Right atrium auricular region (tissue), 2 donors: ENCODE results near the gene ADAMTS14. TPM values are rescaled to one million over a fixed set of nuclear protein-coding genes. Genes with fewer than 3 reads are reported as not detected.

Experiments
- DNase-seq: peaks from one replicate; pipeline ENCODE4 v3.0.0-alpha.2; 2019; ENCODE audit warnings: low spot score
- H3K27ac ChIP-seq, 2 donors: fragments of 200-600 bp; sonication (generic); 1 replicate in 1 of 2; 2 replicates in 1 of 2; pipeline ENCODE4 v1.5.1; 2016 to 2019
- H3K27me3 ChIP-seq, 2 donors: fragments of 200-600 bp; sonication (generic); one replicate each; pipeline versions ENCODE4 v1.5.1 to v1.6.0; 2017 to 2019
- H3K36me3 ChIP-seq: fragments of 200-600 bp; sonication (generic); one replicate; pipeline ENCODE4 v1.5.1; 2016
- H3K4me1 ChIP-seq, 2 donors: fragments of 200-600 bp; sonication (generic); one replicate each; pipeline versions ENCODE4 v1.5.1 to v1.6.0; 2017 to 2019
- H3K4me3 ChIP-seq, 2 donors: fragments of 200-600 bp; sonication (generic); 1 replicate in 1 of 2; 2 replicates in 1 of 2; pipeline ENCODE4 v1.5.1; 2017 to 2019; ENCODE audit warnings: mild to moderate bottlenecking in 1 of 2, moderate library complexity in 1 of 2
- H3K9me3 ChIP-seq, 2 donors: fragments of 200-600 bp; sonication (generic); one replicate each; pipeline ENCODE4 v1.5.1; 2019
- CTCF ChIP-seq, 2 donors: fragments of 200-600 bp; sonication (generic); IDR thresholded peaks; one replicate each; pipeline ENCODE4 v1.5.1; 2019; ENCODE audit warnings: antibody characterized with exemption in 2 of 2
- total RNA-seq, 2 donors: library from RNA; depleted of rRNA; stranded (reverse); fragments of >200 nt; gene quantifications; one replicate each; pipeline ENCODE4 v1.1.0, GENCODE V29; 2016

ADAMTS14 gene
- total RNA-seq, 2 donors from 2014 or later = not detected

GRCh38 chr10:70772627-70773026 is 100.3 kb downstream of the ADAMTS14 start:
- H3K4me3 ChIP-seq = no peak overlapping the region
- no peaks in the 10 kb centered on the region for H3K4me1 ChIP-seq
- H3K27ac ChIP-seq = no peak overlapping the region
- TF ChIP-seq CTCF (IDR thresholded peaks at IDR 0.05) = no peak
- peak; percentile 49 for DNase-seq
- no peaks in the 10 kb centered on the region for H3K27me3 ChIP-seq
- no peaks in the 10 kb centered on the region for H3K9me3 ChIP-seq
- H3K36me3 ChIP-seq = no peaks in the 10 kb centered on the region

- H3K27ac ChIP-seq = no peak overlapping the region
- DNase-seq = no peak
- no peak overlapping the region for H3K4me3 ChIP-seq
- no peaks in the 10 kb centered on the region for H3K9me3 ChIP-seq
- no peak for TF ChIP-seq CTCF (IDR thresholded peaks at IDR 0.05)
- no peaks in the 10 kb centered on the region for H3K27me3 ChIP-seq
- no peaks in the 10 kb centered on the region for H3K4me1 ChIP-seq
- H3K36me3 ChIP-seq = no peaks in the 10 kb centered on the region
These were observed 101.2 kb downstream of the ADAMTS14 start for GRCh38 chr10:70773461-70773860.

GRCh38 chr10:70773965-70774809 is 101.9 kb downstream of the ADAMTS14 start:
- H3K9me3 ChIP-seq = no peaks in the 10 kb centered on the region
- TF ChIP-seq CTCF (IDR thresholded peaks at IDR 0.05) = no peak
- no peaks in the 10 kb centered on the region for H3K4me1 ChIP-seq
- H3K27me3 ChIP-seq = no peaks in the 10 kb centered on the region
- H3K27ac ChIP-seq = no peak overlapping the region
- DNase-seq = peak; percentile 47
- no peak overlapping the region for H3K4me3 ChIP-seq
- H3K36me3 ChIP-seq = no peaks in the 10 kb centered on the region

- Histone ChIP-seq H3K9me3 (no peaks in the 10 kb centered on the region), H3K27ac (no peak overlapping the region), H3K27me3 (no peaks in the 10 kb centered on the region), H3K4me3 (no peak overlapping the region), H3K36me3 (no peaks in the 10 kb centered on the region), H3K4me1 (no peaks in the 10 kb centered on the region)
- DNase-seq = peak; percentile 32
- TF ChIP-seq CTCF (IDR thresholded peaks at IDR 0.05) = no peak
These were observed 102.7 kb downstream of the ADAMTS14 start for GRCh38 chr10:70774810-70775678.

GRCh38 chr10:70775679-70776454 is 103.6 kb downstream of the ADAMTS14 start:
- DNase-seq = peak; percentile 30
- Histone ChIP-seq H3K4me1 (no peaks in the 10 kb centered on the region), H3K36me3 (no peaks in the 10 kb centered on the region), H3K27me3 (no peaks in the 10 kb centered on the region), H3K27ac (no peak overlapping the region), H3K4me3 (no peak overlapping the region), H3K9me3 (no peaks in the 10 kb centered on the region)
- no peak for TF ChIP-seq CTCF (IDR thresholded peaks at IDR 0.05)
